Testis (tissue), 2 donors: ENCODE results near the gene CALD1.

Experiments
- POLR2A ChIP-seq: fragments of 450-650 bp; IDR thresholded peaks from one replicate; pipeline ENCODE4 v1.6.1; 2017; ENCODE audit warnings: antibody characterized with exemption, mild to moderate bottlenecking, moderate library complexity
- TF ChIP-seq, protein P1 (sequence below), 3 experiments: fragments of 450-650 bp in 2 of 3; fragments of 200-600 bp in 1 of 3; sonication (generic) in 1 of 3; IDR thresholded peaks; one replicate each; pipeline ENCODE4 v1.5.1; 2016 to 2019; ENCODE audit warnings: antibody characterized with exemption in 3 of 3, mild to moderate bottlenecking in 2 of 3, moderate library complexity in 1 of 3

DNA sequence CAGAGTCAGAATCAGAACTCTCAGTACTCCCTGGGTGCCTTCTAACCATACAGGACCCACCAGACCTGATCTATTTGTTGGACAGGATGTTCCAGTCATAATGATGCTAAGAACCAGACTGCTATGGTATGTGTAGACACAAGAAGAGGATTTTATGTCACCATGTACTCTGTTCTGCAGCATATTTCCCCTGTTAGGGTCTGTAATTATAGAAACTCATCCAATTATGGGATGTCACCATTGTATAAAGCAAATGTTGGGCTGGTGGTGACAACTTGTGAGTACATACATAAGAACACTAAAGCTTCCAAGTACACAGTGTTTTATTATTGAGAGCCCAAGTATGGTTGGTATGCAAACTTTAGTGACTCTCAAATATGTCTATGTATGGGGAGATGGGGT, 139.8 kb downstream of the CALD1 start:
- TF ChIP-seq, protein P1, sequence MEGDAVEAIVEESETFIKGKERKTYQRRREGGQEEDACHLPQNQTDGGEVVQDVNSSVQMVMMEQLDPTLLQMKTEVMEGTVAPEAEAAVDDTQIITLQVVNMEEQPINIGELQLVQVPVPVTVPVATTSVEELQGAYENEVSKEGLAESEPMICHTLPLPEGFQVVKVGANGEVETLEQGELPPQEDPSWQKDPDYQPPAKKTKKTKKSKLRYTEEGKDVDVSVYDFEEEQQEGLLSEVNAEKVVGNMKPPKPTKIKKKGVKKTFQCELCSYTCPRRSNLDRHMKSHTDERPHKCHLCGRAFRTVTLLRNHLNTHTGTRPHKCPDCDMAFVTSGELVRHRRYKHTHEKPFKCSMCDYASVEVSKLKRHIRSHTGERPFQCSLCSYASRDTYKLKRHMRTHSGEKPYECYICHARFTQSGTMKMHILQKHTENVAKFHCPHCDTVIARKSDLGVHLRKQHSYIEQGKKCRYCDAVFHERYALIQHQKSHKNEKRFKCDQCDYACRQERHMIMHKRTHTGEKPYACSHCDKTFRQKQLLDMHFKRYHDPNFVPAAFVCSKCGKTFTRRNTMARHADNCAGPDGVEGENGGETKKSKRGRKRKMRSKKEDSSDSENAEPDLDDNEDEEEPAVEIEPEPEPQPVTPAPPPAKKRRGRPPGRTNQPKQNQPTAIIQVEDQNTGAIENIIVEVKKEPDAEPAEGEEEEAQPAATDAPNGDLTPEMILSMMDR (IDR thresholded peaks at IDR 0.05) = no peak
- no peak for TF ChIP-seq POLR2A
